Hematopoietic multipotent progenitor cell treated with erythropoietin and hydrocortisone succinate and interleukin-3 and kit ligand, for 15 days (in vitro differentiated cells): Measurements from ENCODE around the gene B4GALNT3.
A peak's percentile ranks its signal among the peaks of the same experiment; 100 is the strongest.
"Not testable (repeated sequence)": the region's sequence is repeated elsewhere in the genome, so short reads cannot be mapped to it uniquely, and the experiment has no call there.

ENCODE experiments used
- DNase-seq: peaks from one replicate; pipeline ENCODE4 v3.0.0-alpha.2; 2015; ENCODE audit warnings: low spot score

The B4GALNT3 gene

GRCh38 chr12:575948-576614, 116.3 kb downstream of the B4GALNT3 start:
- DNase-seq, result peak; percentile 87

- peak; percentile 30 for DNase-seq
Measured at GRCh38 chr12:576615-577110, 116.9 kb downstream of the B4GALNT3 start.

GRCh38 chr12:577994-578747, 118.4 kb downstream of the B4GALNT3 start:
- not testable (repeated sequence) for DNase-seq

GRCh38 chr12:578748-579419, 119.1 kb downstream of the B4GALNT3 start:
- DNase-seq, result peak; percentile 42

- peak; percentile 28 for DNase-seq
Measured at GRCh38 chr12:579420-580110, 119.8 kb downstream of the B4GALNT3 start.

- no peak for DNase-seq
Measured at GRCh38 chr12:580813-581212, 121.1 kb downstream of the B4GALNT3 start.

GRCh38 chr12:581321-581720, 121.6 kb downstream of the B4GALNT3 start:
- DNase-seq, result no peak

- no peak for DNase-seq
Measured at GRCh38 chr12:581746-582145, 122.0 kb downstream of the B4GALNT3 start.

- no peak for DNase-seq
Measured at GRCh38 chr12:583251-583869, 123.6 kb downstream of the B4GALNT3 start.

GRCh38 chr12:585062-586061, 125.6 kb downstream of the B4GALNT3 start:
- peak; percentile 50 for DNase-seq

GRCh38 chr12:586318-587071, 126.8 kb downstream of the B4GALNT3 start:
- no peak for DNase-seq

- peak; percentile 93 for DNase-seq
Measured at GRCh38 chr12:587132-588023, 127.6 kb downstream of the B4GALNT3 start.

GRCh38 chr12:588024-588322, 128.2 kb downstream of the B4GALNT3 start:
- no peak for DNase-seq

GRCh38 chr12:588646-589045, 128.9 kb downstream of the B4GALNT3 start:
- DNase-seq, result no peak

GRCh38 chr12:590206-590750, 130.5 kb downstream of the B4GALNT3 start:
- peak; percentile 93 for DNase-seq

- DNase-seq, result peak; percentile 100
Measured at GRCh38 chr12:591167-592023, 131.7 kb downstream of the B4GALNT3 start.

- peak; percentile 82 for DNase-seq
Measured at GRCh38 chr12:592024-592505, 132.3 kb downstream of the B4GALNT3 start.
